Bronchial epithelial cell (primary cell): ENCODE measurements around the gene TENM4. TPM values are rescaled to one million over a fixed set of nuclear protein-coding genes. Genes with fewer than 3 reads are reported as not detected.
A peak's percentile ranks its signal among the peaks of the same experiment; 100 is the strongest.

Experiments
- DNase-seq: peaks from one replicate; pipeline ENCODE4 v3.0.0-alpha.2; 2010; ENCODE audit warnings: low read depth
- FAIRE-seq: peaks from 2 replicates; lab custom pipeline; 2011; peaks lifted over from hg19 to GRCh38; lab: Jason Lieb, UNC
- H3K27me3 ChIP-seq: 2 replicates; pipeline ENCODE4 v1.5.1; 2011; ENCODE audit warnings: low read length; ENCODE audit not compliant: control insufficient read depth, insufficient read depth
- H3K36me3 ChIP-seq: 2 replicates; pipeline ENCODE4 v1.5.1; 2011; ENCODE audit warnings: low read length; ENCODE audit not compliant: control insufficient read depth, insufficient read depth
- H3K4me3 ChIP-seq: 2 replicates; pipeline ENCODE4 v1.5.1; 2011; ENCODE audit warnings: mild to moderate bottlenecking, low read depth, low read length, control low read depth
- CTCF ChIP-seq: IDR thresholded peaks from 2 replicates; pipeline ENCODE4 v1.5.1; 2011; ENCODE audit warnings: mild to moderate bottlenecking, moderate library complexity, low read length, control low read depth, inconsistent platforms; ENCODE audit not compliant: insufficient read depth, severe bottlenecking
- total RNA-seq: library from RNA; depleted of rRNA; stranded (reverse); fragments of >200 nt; gene quantifications from 2 replicates; pipeline ENCODE4 v1.2.1, GENCODE V29; 2014

The TENM4 gene
- total RNA-seq, 1 donor from 2014 or later: 6.1 TPM

DNA sequence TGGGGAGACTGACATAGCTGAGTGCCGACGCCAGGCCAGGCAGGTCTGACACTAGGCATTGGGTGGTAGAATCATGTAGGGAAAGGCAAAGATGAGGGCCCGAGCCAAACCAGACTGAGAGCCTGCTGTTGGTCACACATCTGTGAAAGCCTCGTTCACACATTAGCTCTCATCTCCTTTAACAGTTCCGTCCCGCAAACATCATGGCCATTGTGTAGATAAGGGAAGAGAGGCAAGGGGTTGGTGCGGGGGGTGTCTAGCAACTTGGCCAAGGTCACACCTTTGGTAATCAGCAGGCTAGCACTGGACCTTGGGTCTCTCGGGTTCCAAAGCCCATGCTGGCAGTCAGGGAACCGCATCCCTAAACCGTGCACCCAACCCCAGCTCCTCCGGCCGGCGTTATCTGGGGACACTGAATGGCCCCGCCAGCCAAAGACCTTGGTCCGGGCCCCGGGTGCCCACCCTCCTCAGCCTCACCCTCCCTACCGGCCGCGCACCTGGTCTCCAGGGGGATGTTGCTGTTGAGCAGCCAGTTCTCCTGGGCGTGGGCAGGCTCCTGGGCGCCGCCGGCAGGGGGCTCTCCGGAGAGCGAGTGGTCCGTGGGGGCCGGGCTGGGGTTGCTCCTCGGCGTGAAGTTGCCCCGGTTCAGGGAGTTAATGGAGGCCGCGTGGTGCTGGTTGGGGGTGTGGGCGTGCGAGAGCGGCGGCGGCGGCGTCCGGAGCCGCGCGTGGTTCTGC lies 537.9 kb downstream of the TENM4 start:
- FAIRE-seq (no peak), DNase-seq (no peak)
- Histone ChIP-seq H3K4me3 (peak overlapping the region; percentile 2), H3K27me3 (no peaks in the 10 kb centered on the region), H3K36me3 (no peaks in the 10 kb centered on the region)
- peak; percentile 17 for TF ChIP-seq CTCF

GRCh38 chr11:78901831-78902230 lies 539.0 kb downstream of the TENM4 start:
- no peak for FAIRE-seq
- H3K27me3 ChIP-seq: no peaks in the 10 kb centered on the region
- DNase-seq: no peak
- no peaks in the 10 kb centered on the region for H3K36me3 ChIP-seq
- H3K4me3 ChIP-seq: no peak overlapping the region
- TF ChIP-seq CTCF: no peak

DNA sequence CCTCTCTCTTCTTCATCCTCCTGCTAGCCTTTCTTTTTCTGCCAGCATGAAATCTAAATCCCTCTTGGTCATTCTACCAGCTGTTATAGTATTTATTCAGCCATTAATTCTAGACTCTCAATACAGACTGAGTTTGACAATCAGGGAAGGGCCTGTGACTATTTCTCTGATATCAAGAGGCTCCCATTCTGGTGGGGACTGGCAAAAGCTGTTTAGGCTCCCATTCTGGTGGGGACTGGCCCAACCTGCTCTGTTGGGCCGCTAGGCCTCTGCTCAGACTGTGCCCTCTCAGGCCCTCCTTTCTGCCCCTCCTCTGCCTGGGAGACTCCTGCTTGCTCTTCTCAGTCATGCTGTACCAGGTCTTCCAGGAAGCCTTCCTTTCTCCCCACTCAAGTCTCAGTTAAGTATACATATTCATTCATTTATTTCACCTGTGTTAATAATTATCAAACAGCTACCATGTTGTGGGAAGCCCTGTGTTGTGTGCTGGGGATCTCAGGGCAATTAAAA lies 542.5 kb downstream of the TENM4 start:
- H3K27me3 ChIP-seq: no peaks in the 10 kb centered on the region
- no peak for FAIRE-seq
- no peak for DNase-seq

GRCh38 chr11:78893996-78894395 lies 546.8 kb downstream of the TENM4 start:
- Histone ChIP-seq H3K27me3 (no peaks in the 10 kb centered on the region), H3K4me3 (no peak overlapping the region), H3K36me3 (no peaks in the 10 kb centered on the region)
- no peak for DNase-seq
- TF ChIP-seq CTCF: no peak
- FAIRE-seq: no peak

More for the DNA sequence above, 542.5 kb downstream of the TENM4 start:
- no peak for TF ChIP-seq CTCF
- H3K36me3 ChIP-seq: no peaks in the 10 kb centered on the region
- no peak overlapping the region for H3K4me3 ChIP-seq

GRCh38 chr11:78889698-78890097 lies 551.1 kb downstream of the TENM4 start:
- FAIRE-seq (no peak), DNase-seq (no peak)
- Histone ChIP-seq H3K4me3 (no peak overlapping the region), H3K36me3 (no peaks in the 10 kb centered on the region), H3K27me3 (no peaks in the 10 kb centered on the region)
- TF ChIP-seq CTCF: no peak
